ENCODE results near the gene MTMR3. TPM values are rescaled to one million over a fixed set of nuclear protein-coding genes. Genes with fewer than 3 reads are reported as not detected.

Gene MTMR3
- total RNA-seq, 1 experiment from 2014 or later = 27.3 TPM

- no peak for DNase-seq
- Mint-ChIP-seq H3K4me1 (ENCODE audit: low read depth, unreplicated experiment) (peaks cover 22% of the 10 kb centered on the region), H3K9me3 (ENCODE audit: unreplicated experiment) (no peaks in the 10 kb centered on the region), H3K36me3 (ENCODE audit: insufficient read depth, unreplicated experiment) (peaks cover 14% of the 10 kb centered on the region), H3K4me3 (ENCODE audit: unreplicated experiment) (no peak overlapping the region), H3K27ac (ENCODE audit: unreplicated experiment) (no peak overlapping the region), H3K27me3 (ENCODE audit: insufficient read depth, unreplicated experiment) (no peaks in the 10 kb centered on the region)
- Histone ChIP-seq H3K36me3 (ENCODE audit: control insufficient read depth, insufficient read depth, low read length) (no peaks in the 10 kb centered on the region), H3K9me3 (no peaks in the 10 kb centered on the region), H3K4me3 (ENCODE audit: low read depth, low read length) (no peak overlapping the region), H3K27me3 (replicated peaks; ENCODE audit: control insufficient read depth, insufficient read depth, low read length) (no peaks in the 10 kb centered on the region), H3K4me1 (peaks cover 17% of the 10 kb centered on the region)
- intact Hi-C loops (cut with micrococcal nuclease; ENCODE audit: unreplicated experiment) = no loop called here
- no peak for TF ChIP-seq CTCF (IDR thresholded peaks at IDR 0.05; ENCODE audit: insufficient read depth in 1 of 2, low read depth in 1 of 2, low read length in 1 of 2, severe bottlenecking in 1 of 2, unreplicated experiment in 1 of 2)
- CTCF ChIA-PET = no interaction called here
- no TSS peak for BruUV-seq (replicated peaks)
- POLR2A ChIA-PET = no interaction called here
Measured at GRCh38 chr22:29988719-29989118, 105.7 kb downstream of the MTMR3 start.

- H3K9me3 Mint-ChIP-seq (ENCODE audit: unreplicated experiment) = no peaks in the 10 kb centered on the region
- ChIA-PET POLR2A (no interaction called here), CTCF (no interaction called here)
- intact Hi-C loops (cut with micrococcal nuclease; ENCODE audit: unreplicated experiment) = no loop called here
- H3K4me1 Mint-ChIP-seq (ENCODE audit: low read depth, unreplicated experiment) = peaks cover 29% of the 10 kb centered on the region
- peaks cover 20% of the 10 kb centered on the region for H3K4me1 ChIP-seq
- H3K27me3 Mint-ChIP-seq (ENCODE audit: insufficient read depth, unreplicated experiment) = no peaks in the 10 kb centered on the region
- H3K4me3 Mint-ChIP-seq (ENCODE audit: unreplicated experiment) = no peak overlapping the region
- no peak for TF ChIP-seq CTCF (IDR thresholded peaks at IDR 0.05; ENCODE audit: insufficient read depth in 1 of 2, low read depth in 1 of 2, low read length in 1 of 2, severe bottlenecking in 1 of 2, unreplicated experiment in 1 of 2)
- no peaks in the 10 kb centered on the region for H3K9me3 ChIP-seq
- H3K27ac Mint-ChIP-seq (ENCODE audit: unreplicated experiment) = no peak overlapping the region
- DNase-seq = no peak
- no peaks in the 10 kb centered on the region for H3K27me3 ChIP-seq (replicated peaks; ENCODE audit: control insufficient read depth, insufficient read depth, low read length)
- H3K4me3 ChIP-seq (ENCODE audit: low read depth, low read length) = no peak overlapping the region
- BruUV-seq (replicated peaks) = no TSS peak
- H3K36me3 Mint-ChIP-seq (ENCODE audit: insufficient read depth, unreplicated experiment) = peaks cover 21% of the 10 kb centered on the region
- H3K36me3 ChIP-seq (ENCODE audit: control insufficient read depth, insufficient read depth, low read length) = no peaks in the 10 kb centered on the region
Measured at GRCh38 chr22:29989446-29989845, 106.5 kb downstream of the MTMR3 start.

GRCh38 chr22:29992341-29993275, 109.6 kb downstream of the MTMR3 start:
- no peaks in the 10 kb centered on the region for H3K27me3 ChIP-seq (replicated peaks; ENCODE audit: control insufficient read depth, insufficient read depth, low read length)
- intact Hi-C loops (cut with micrococcal nuclease; ENCODE audit: unreplicated experiment) = no loop called here
- peaks cover 32% of the 10 kb centered on the region for H3K4me1 ChIP-seq
- Mint-ChIP-seq H3K27me3 (ENCODE audit: insufficient read depth, unreplicated experiment) (no peaks in the 10 kb centered on the region), H3K36me3 (ENCODE audit: insufficient read depth, unreplicated experiment) (peaks cover 19% of the 10 kb centered on the region), H3K27ac (ENCODE audit: unreplicated experiment) (peak overlapping the region; percentile 17), H3K9me3 (ENCODE audit: unreplicated experiment) (no peaks in the 10 kb centered on the region), H3K4me1 (ENCODE audit: low read depth, unreplicated experiment) (peaks cover 34% of the 10 kb centered on the region), H3K4me3 (ENCODE audit: unreplicated experiment) (no peak overlapping the region)
- POLR2A ChIA-PET = interaction anchor here (0.5 kb wide), 1 partner anchor 14 kb away, joined by 3 read pairs; no protein-coding TSS in a partner anchor
- no TSS peak for BruUV-seq (replicated peaks)
- no peak overlapping the region for H3K4me3 ChIP-seq (ENCODE audit: low read depth, low read length)
- no peaks in the 10 kb centered on the region for H3K9me3 ChIP-seq
- TF ChIP-seq CTCF (IDR thresholded peaks at IDR 0.05; ENCODE audit: insufficient read depth in 1 of 2, low read depth in 1 of 2, low read length in 1 of 2, severe bottlenecking in 1 of 2, unreplicated experiment in 1 of 2) = no peak
- CTCF ChIA-PET = no interaction called here
- H3K36me3 ChIP-seq (ENCODE audit: control insufficient read depth, insufficient read depth, low read length) = no peaks in the 10 kb centered on the region
- DNase-seq = peak; percentile 34 to 46

All from Caco-2 (cell line).